ENCODE results near the gene HTT. TPM values are rescaled to one million over a fixed set of nuclear protein-coding genes. Genes with fewer than 3 reads are reported as not detected.

Gene HTT
- total RNA-seq, 2 donors from 2014 or later: 56.3 to 89.5 TPM

- Histone ChIP-seq H3K27ac (peak overlapping the region in 1 of 2 donors; percentile 60), H3K36me3 (no peaks in the 10 kb centered on the region), H3K4me3 (peak overlapping the region; percentile 71), H3K4me1 (ENCODE audit: control insufficient read depth in 1 of 2, low read depth in 2 of 2) (peaks cover 6 to 33% of the 10 kb centered on the region in 2 donors), H3K9me3 (no peaks in the 10 kb centered on the region), H3K27me3 (replicated peaks; ENCODE audit: insufficient read depth) (peaks cover 3% of the 10 kb centered on the region)
- DNase-seq (ENCODE audit: low spot score) (no peak), ATAC-seq (ENCODE audit: insufficient number of reproducible peaks, low FRiP score, low read depth) (no peak)
- TF ChIP-seq, protein P1, sequence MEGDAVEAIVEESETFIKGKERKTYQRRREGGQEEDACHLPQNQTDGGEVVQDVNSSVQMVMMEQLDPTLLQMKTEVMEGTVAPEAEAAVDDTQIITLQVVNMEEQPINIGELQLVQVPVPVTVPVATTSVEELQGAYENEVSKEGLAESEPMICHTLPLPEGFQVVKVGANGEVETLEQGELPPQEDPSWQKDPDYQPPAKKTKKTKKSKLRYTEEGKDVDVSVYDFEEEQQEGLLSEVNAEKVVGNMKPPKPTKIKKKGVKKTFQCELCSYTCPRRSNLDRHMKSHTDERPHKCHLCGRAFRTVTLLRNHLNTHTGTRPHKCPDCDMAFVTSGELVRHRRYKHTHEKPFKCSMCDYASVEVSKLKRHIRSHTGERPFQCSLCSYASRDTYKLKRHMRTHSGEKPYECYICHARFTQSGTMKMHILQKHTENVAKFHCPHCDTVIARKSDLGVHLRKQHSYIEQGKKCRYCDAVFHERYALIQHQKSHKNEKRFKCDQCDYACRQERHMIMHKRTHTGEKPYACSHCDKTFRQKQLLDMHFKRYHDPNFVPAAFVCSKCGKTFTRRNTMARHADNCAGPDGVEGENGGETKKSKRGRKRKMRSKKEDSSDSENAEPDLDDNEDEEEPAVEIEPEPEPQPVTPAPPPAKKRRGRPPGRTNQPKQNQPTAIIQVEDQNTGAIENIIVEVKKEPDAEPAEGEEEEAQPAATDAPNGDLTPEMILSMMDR (IDR thresholded peaks at IDR 0.05): no peak
These were observed 33.0 kb upstream of the HTT start for GRCh38 chr4:3041192-3042142.

DNA sequence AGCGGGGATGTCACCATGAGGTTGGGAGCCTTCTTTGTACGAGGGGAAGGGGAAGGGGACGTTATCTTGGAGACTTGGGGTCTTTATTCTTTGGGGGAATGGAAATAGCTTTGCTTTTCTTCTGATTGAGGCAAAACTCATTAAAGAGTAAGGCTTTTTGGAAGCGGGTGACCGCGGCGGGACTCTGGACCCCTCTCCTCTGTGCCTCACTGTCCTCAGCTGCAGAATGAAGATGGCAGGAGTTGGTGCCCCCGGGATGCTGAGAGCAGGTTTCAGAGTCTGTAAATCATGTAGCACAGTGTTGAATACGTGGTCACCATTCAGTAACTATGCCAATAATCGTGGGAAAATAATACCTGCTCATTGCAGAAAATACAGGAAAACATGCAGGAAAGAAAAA lies 32.3 kb upstream of the HTT start:
- H3K4me3 ChIP-seq: peak overlapping the region; percentile 71
- H3K36me3 ChIP-seq: no peaks in the 10 kb centered on the region
- H3K9me3 ChIP-seq: no peaks in the 10 kb centered on the region
- H3K4me1 ChIP-seq (ENCODE audit: control insufficient read depth in 1 of 2, low read depth in 2 of 2): peaks cover 6 to 33% of the 10 kb centered on the region in 2 donors
- TF ChIP-seq, protein P1 (IDR thresholded peaks at IDR 0.05): no peak
- no peak for ATAC-seq (ENCODE audit: insufficient number of reproducible peaks, low FRiP score, low read depth)
- H3K27me3 ChIP-seq (replicated peaks; ENCODE audit: insufficient read depth): peaks cover 3% of the 10 kb centered on the region
- DNase-seq (ENCODE audit: low spot score): no peak
- H3K27ac ChIP-seq: peak overlapping the region in 1 of 2 donors; percentile 60

DNA sequence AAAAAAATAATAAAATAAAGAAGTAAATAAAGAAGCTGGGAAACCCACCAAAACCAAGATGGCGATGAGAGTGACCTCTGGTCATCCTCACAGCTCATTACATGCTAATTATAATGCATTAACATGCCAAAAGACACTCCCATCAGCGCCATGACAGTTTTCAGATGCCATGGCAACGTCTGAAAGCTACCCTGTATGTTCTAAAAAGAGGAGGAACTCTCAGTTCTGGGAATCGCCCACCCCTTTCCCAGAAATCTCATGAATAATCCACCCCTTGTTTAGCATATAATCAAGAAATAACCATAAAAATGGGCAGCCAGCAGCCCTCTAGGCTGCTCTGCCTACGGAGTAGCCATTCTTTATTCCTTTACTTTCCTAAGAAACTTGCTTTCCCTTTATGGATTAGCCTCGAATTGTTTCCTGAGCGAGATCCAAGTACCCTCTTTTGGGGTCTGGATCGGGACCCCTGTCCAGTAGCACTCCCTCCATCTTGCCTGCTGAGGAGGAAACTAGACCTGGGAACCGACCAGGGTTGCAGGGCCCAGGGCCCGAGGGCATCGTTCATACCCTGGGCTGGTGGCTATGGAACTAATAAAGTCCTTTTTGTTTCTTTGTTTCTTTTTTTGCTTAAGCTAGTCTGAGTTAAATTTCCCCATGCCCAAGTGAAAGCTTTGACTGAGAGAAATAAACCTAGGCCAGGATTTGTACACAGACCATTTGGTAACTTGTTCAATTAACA lies 31.0 kb upstream of the HTT start:
- Histone ChIP-seq H3K9me3 (no peaks in the 10 kb centered on the region), H3K27me3 (replicated peaks; ENCODE audit: insufficient read depth) (peaks cover 3% of the 10 kb centered on the region), H3K4me3 (no peak overlapping the region), H3K4me1 (ENCODE audit: control insufficient read depth in 1 of 2, low read depth in 2 of 2) (peaks cover 3 to 28% of the 10 kb centered on the region in 2 donors), H3K27ac (no peak overlapping the region), H3K36me3 (no peaks in the 10 kb centered on the region)
- TF ChIP-seq, protein P1 (IDR thresholded peaks at IDR 0.05): no peak
- DNase-seq (ENCODE audit: low spot score) (no peak), ATAC-seq (ENCODE audit: insufficient number of reproducible peaks, low FRiP score, low read depth) (no peak)

DNA sequence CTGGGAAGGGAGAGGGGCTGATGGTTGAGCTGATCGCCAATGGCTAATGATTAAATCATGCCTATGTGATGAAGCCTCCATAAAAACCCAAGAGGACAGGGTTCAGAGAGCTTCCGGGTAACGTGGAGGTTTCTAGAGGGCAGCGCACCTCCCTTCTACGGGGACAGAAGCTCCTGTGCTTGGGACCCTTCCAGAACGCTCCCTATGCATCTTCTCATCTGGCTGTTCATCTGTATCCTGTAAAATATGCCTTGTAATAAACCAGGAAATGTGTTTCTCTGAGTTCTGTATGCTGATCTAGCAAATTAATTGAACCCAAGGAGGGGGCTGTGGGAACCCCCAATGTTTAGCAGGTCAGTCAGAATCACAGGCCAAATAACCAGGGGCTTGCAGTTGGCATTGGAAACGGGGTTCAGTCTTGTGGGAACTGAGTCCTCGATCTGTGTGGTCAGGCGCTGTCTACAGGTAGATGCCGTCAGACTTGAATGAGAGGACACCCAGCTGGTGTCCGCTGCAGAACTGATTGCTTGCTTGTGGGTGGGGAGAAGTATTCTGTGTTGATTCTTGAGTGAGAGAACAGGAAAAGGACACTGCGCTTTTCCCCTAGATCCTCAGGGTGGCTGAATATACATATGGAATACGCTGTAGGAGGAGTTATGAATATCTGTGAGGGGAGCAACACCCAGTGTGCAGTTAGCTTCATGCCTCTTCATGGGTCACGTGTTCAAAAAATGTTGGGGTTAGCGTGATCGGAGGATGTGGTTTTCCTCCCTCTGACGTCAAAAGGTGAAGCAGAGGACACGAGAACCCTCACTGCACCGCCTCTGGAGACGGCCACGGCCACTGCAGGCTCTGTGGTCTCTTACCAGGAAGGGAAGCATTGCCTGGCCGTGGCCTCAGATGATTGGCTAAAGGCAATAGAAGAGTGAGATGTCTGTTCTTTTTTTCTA lies 29.3 kb upstream of the HTT start:
- DNase-seq (ENCODE audit: low spot score): no peak
- Histone ChIP-seq H3K27me3 (replicated peaks; ENCODE audit: insufficient read depth) (peaks cover 3% of the 10 kb centered on the region), H3K4me1 (ENCODE audit: control insufficient read depth in 1 of 2, low read depth in 2 of 2) (peaks cover 3 to 24% of the 10 kb centered on the region in 2 donors), H3K4me3 (no peak overlapping the region), H3K9me3 (no peaks in the 10 kb centered on the region), H3K36me3 (no peaks in the 10 kb centered on the region), H3K27ac (no peak overlapping the region)
- TF ChIP-seq, protein P1 (IDR thresholded peaks at IDR 0.05): no peak
- no peak for ATAC-seq (ENCODE audit: insufficient number of reproducible peaks, low FRiP score, low read depth)

Data from thoracic aorta (tissue), 2 donors.